SH-SY5Y (cell line): ENCODE data around the gene ARID4B.

Source experiments
- GATA2 ChIP-seq: IDR thresholded peaks from 2 replicates; pipeline ENCODE4 v1.6.1; 2011; ENCODE audit warnings: mild to moderate bottlenecking, low read depth, low read length
- GATA3 ChIP-seq: IDR thresholded peaks from 2 replicates; pipeline ENCODE4 v1.6.1; 2011; ENCODE audit warnings: low read depth, mild to moderate bottlenecking, low read length, moderate library complexity

- TF ChIP-seq GATA3, result no peak
- TF ChIP-seq GATA2, result no peak
These were observed 203.3 kb downstream of the ARID4B start for GRCh38 chr1:235124665-235125064.
